CD4-positive, alpha-beta T cell treated with Interleukin-10 for 1 hour (primary cell): Measurements from ENCODE around the gene DPPA5.
"Not testable (repeated sequence)": the region's sequence is repeated elsewhere in the genome, so short reads cannot be mapped to it uniquely, and the experiment has no call there.

Experiments used
- DNase-seq: peaks from one replicate; pipeline ENCODE4 v3.0.0-alpha.2; 2020

Gene DPPA5

GRCh38 chr6:73353636-73354593, at the start of gene DPPA5:
DPPA5 (minus strand) TSS chr6:73354276; CDS start chr6:73354225, 51 bp downstream.
- no peak for DNase-seq

GRCh38 chr6:73400656-73401055, 46.6 kb upstream of the DPPA5 start:
- no peak for DNase-seq

GRCh38 chr6:73395875-73396274, 41.8 kb upstream of the DPPA5 start:
- no peak for DNase-seq

- DNase-seq = peak; percentile 82
Measured at GRCh38 chr6:73394577-73395354, 40.7 kb upstream of the DPPA5 start, which contains the start of gene DDX43. DDX43 (plus strand) TSS chr6:73394828; CDS start chr6:73394906, 78 bp downstream.

- DNase-seq = no peak
Measured at GRCh38 chr6:73393278-73393677, 39.2 kb upstream of the DPPA5 start.

- not testable (repeated sequence) for DNase-seq
Measured at GRCh38 chr6:73392188-73392587, 38.1 kb upstream of the DPPA5 start.

- DNase-seq = peak; percentile 29
Measured at GRCh38 chr6:73391675-73392074, 37.6 kb upstream of the DPPA5 start.

GRCh38 chr6:73389854-73390253, 35.8 kb upstream of the DPPA5 start:
- no peak for DNase-seq

- peak; percentile 70 for DNase-seq
Measured at GRCh38 chr6:73388800-73389512, 34.9 kb upstream of the DPPA5 start.

GRCh38 chr6:73388433-73388799, 34.3 kb upstream of the DPPA5 start:
- DNase-seq = no peak

GRCh38 chr6:73382462-73383113, 28.5 kb upstream of the DPPA5 start:
- DNase-seq = no peak

- DNase-seq = not testable (repeated sequence)
Measured at GRCh38 chr6:73381531-73381930, 27.5 kb upstream of the DPPA5 start.

- DNase-seq = no peak
Measured at GRCh38 chr6:73377225-73377624, 23.1 kb upstream of the DPPA5 start.

- no peak for DNase-seq
Measured at GRCh38 chr6:73375216-73375615, 21.1 kb upstream of the DPPA5 start.

- DNase-seq = no peak
Measured at GRCh38 chr6:73372516-73372915, 18.4 kb upstream of the DPPA5 start.

- no peak for DNase-seq
Measured at GRCh38 chr6:73371984-73372383, 17.9 kb upstream of the DPPA5 start.

GRCh38 chr6:73369563-73369962, 15.5 kb upstream of the DPPA5 start, which contains the start of gene OOEP:
OOEP (minus strand) TSS chr6:73369897; CDS start chr6:73369792, 105 bp downstream.
- no peak for DNase-seq

- no peak for DNase-seq
Measured at GRCh38 chr6:73369157-73369556, 15.1 kb upstream of the DPPA5 start.

GRCh38 chr6:73368675-73369074, 14.6 kb upstream of the DPPA5 start:
- DNase-seq = no peak

GRCh38 chr6:73367761-73368355, 13.8 kb upstream of the DPPA5 start:
- DNase-seq = no peak

GRCh38 chr6:73364549-73364948, 10.5 kb upstream of the DPPA5 start:
- no peak for DNase-seq

GRCh38 chr6:73364121-73364520, 10.0 kb upstream of the DPPA5 start:
- no peak for DNase-seq
